WTC11 (cell line): Measurements from ENCODE around the gene CCSER1. TPM values are rescaled to one million over a fixed set of nuclear protein-coding genes. Genes with fewer than 3 reads are reported as not detected.

Source experiments
- ATAC-seq: fragments of 200-7000 bp; cut with Tn5 transposase; 2 replicates; pipeline ENCODE4 v1.10.0; 2021; ENCODE audit warnings: mild to moderate bottlenecking, moderate library complexity
- CTCF ChIA-PET: fragments of 300-600 bp; sonication (Branson Sonifier 250); formaldehyde crosslinking; loops from one replicate; lab custom pipeline; 2021; ENCODE audit warnings: antibody characterized with exemption; lab: Charles Lee
- POLR2A ChIA-PET: fragments of 350-600 bp; sonication (Branson Sonifier 250); formaldehyde crosslinking; loops from one replicate; lab custom pipeline; 2021; ENCODE audit warnings: antibody characterized with exemption; lab: Charles Lee
- DNase-seq: peaks from one replicate; pipeline ENCODE4 v3.0.0; 2021; ENCODE audit warnings: low spot score
- H3K27ac Mint-ChIP-seq: 2 replicates; pipeline ENCODE4 v1.8.0; 2021; ENCODE audit warnings: mixed read lengths
- H3K27me3 Mint-ChIP-seq: 2 replicates; pipeline ENCODE4 v1.8.0; 2021; ENCODE audit warnings: low read depth, mild to moderate bottlenecking, moderate library complexity, mixed read lengths
- H3K36me3 Mint-ChIP-seq: 2 replicates; pipeline ENCODE4 v1.8.0; 2021; ENCODE audit warnings: mixed read lengths
- H3K4me1 Mint-ChIP-seq: 2 replicates; pipeline ENCODE4 v1.8.0; 2022; ENCODE audit warnings: mixed read lengths
- H3K4me3 Mint-ChIP-seq: 2 replicates; pipeline ENCODE4 v1.8.0; 2021; ENCODE audit warnings: mild to moderate bottlenecking, moderate library complexity, mixed read lengths
- H3K9me3 Mint-ChIP-seq: 2 replicates; pipeline ENCODE4 v1.8.0; 2021; ENCODE audit warnings: mixed read lengths
- CREB1 ChIP-seq: sonication (generic); formaldehyde crosslinking; IDR thresholded peaks from 2 replicates; pipeline ENCODE4 v1.8.0; 2023; ENCODE audit warnings: mild to moderate bottlenecking, missing genetic modification reagents
- CREM ChIP-seq: sonication (generic); formaldehyde crosslinking; IDR thresholded peaks from 2 replicates; pipeline ENCODE4 v1.8.1; 2022; ENCODE audit warnings: mild to moderate bottlenecking, missing genetic modification reagents, moderate library complexity
- CTCF ChIP-seq: fragments of 200-600 bp; IDR thresholded peaks from 2 replicates; pipeline ENCODE4 v1.8.0; 2022; ENCODE audit warnings: antibody characterized with exemption
- E2F5 ChIP-seq: sonication (generic); formaldehyde crosslinking; IDR thresholded peaks from 2 replicates; pipeline ENCODE4 v1.8.1; 2022; ENCODE audit warnings: mild to moderate bottlenecking, moderate library complexity, missing genetic modification reagents
- ELF4 ChIP-seq: sonication (generic); formaldehyde crosslinking; IDR thresholded peaks from 2 replicates; pipeline ENCODE4 v1.8.1; 2022; ENCODE audit warnings: low read depth, mild to moderate bottlenecking, moderate library complexity, missing genetic modification reagents
- EMX1 ChIP-seq: fragments of 250-450 bp; sonication (Bioruptor Pico); IDR thresholded peaks from 2 replicates; pipeline ENCODE4 v1.8.0; 2021; ENCODE audit warnings: mild to moderate bottlenecking
- FOXJ3 ChIP-seq: sonication (generic); formaldehyde crosslinking; IDR thresholded peaks from 2 replicates; pipeline ENCODE4 v1.9.0; 2021; ENCODE audit warnings: missing genetic modification reagents, mild to moderate bottlenecking, borderline replicate concordance
- FOXP4 ChIP-seq: sonication (generic); formaldehyde crosslinking; IDR thresholded peaks from 2 replicates; pipeline ENCODE4 v1.8.0; 2022; ENCODE audit warnings: mild to moderate bottlenecking, missing genetic modification reagents
- IRF2 ChIP-seq: sonication (generic); formaldehyde crosslinking; IDR thresholded peaks from 2 replicates; pipeline ENCODE4 v1.8.0; 2022; ENCODE audit warnings: low read depth, missing genetic modification reagents, borderline replicate concordance
- JAZF1 ChIP-seq: fragments of 250-450 bp; sonication (Bioruptor Pico); IDR thresholded peaks from 2 replicates; pipeline ENCODE4 v1.9.0; 2021; ENCODE audit warnings: moderate library complexity, mild to moderate bottlenecking, inconsistent platforms
- NFATC4 ChIP-seq: fragments of 250-450 bp; sonication (Bioruptor Pico); IDR thresholded peaks from 2 replicates; pipeline ENCODE4 v1.9.0; 2021; ENCODE audit warnings: mild to moderate bottlenecking
- PREB ChIP-seq: sonication (generic); formaldehyde crosslinking; IDR thresholded peaks from 2 replicates; pipeline ENCODE4 v1.8.1; 2022; ENCODE audit warnings: mild to moderate bottlenecking, missing genetic modification reagents, moderate library complexity, borderline replicate concordance
- TEAD1 ChIP-seq: sonication (generic); formaldehyde crosslinking; IDR thresholded peaks from 2 replicates; pipeline ENCODE4 v1.8.0; 2022; ENCODE audit warnings: mild to moderate bottlenecking, missing genetic modification reagents
- ZBTB21 ChIP-seq: sonication (generic); formaldehyde crosslinking; IDR thresholded peaks from 2 replicates; pipeline ENCODE4 v1.8.1; 2023; ENCODE audit warnings: mild to moderate bottlenecking, missing genetic modification reagents, borderline replicate concordance
- ZMAT4 ChIP-seq: fragments of 250-450 bp; sonication (Bioruptor Pico); IDR thresholded peaks from 2 replicates; pipeline ENCODE4 v1.9.0; 2021; ENCODE audit warnings: mild to moderate bottlenecking
- ZNF317 ChIP-seq: sonication (generic); formaldehyde crosslinking; IDR thresholded peaks from 2 replicates; pipeline ENCODE4 v1.8.1; 2023; ENCODE audit warnings: low read depth, mild to moderate bottlenecking, moderate library complexity, missing genetic modification reagents, borderline replicate concordance
- ZNF423 ChIP-seq: fragments of 250-450 bp; sonication (Bioruptor Pico); IDR thresholded peaks from 2 replicates; pipeline ENCODE4 v2.1.2; 2022; ENCODE audit warnings: mild to moderate bottlenecking, moderate library complexity
- ZNF512 ChIP-seq: sonication (generic); formaldehyde crosslinking; IDR thresholded peaks from 2 replicates; pipeline ENCODE4 v1.8.1; 2022; ENCODE audit warnings: missing genetic modification reagents, borderline replicate concordance
- total RNA-seq: library from RNA; stranded (reverse); gene quantifications from 3 replicates; pipeline ENCODE4 v1.2.3, GENCODE V29; 2021

Gene CCSER1
- total RNA-seq, 1 experiment from 2014 or later = 0.87 TPM

- Mint-ChIP-seq H3K27me3 (no peaks in the 10 kb centered on the region), H3K27ac (no peak overlapping the region), H3K9me3 (peaks cover 7% of the 10 kb centered on the region), H3K4me3 (no peak overlapping the region), H3K4me1 (peaks cover 16% of the 10 kb centered on the region), H3K36me3 (no peaks in the 10 kb centered on the region)
- ATAC-seq = no peak
- CTCF ChIA-PET = no interaction called here
- no peak for DNase-seq
- POLR2A ChIA-PET = no interaction called here
- TF ChIP-seq EMX1 (CRISPR knock-in tag) (no peak), TEAD1 (no peak), ELF4 (CRISPR knock-in tag) (no peak)
Measured at GRCh38 chr4:91015861-91016260, 888.7 kb downstream of the CCSER1 start.

- Mint-ChIP-seq H3K4me1 (peaks cover 16% of the 10 kb centered on the region), H3K9me3 (peaks cover 12% of the 10 kb centered on the region), H3K27me3 (no peaks in the 10 kb centered on the region), H3K36me3 (no peaks in the 10 kb centered on the region), H3K27ac (peak overlapping the region; percentile 72; the same call in 1 of the 2 replicates), H3K4me3 (no peak overlapping the region)
- TF ChIP-seq PREB (CRISPR knock-in tag) (no peak), ZBTB21 (no peak), FOXP4 (CRISPR knock-in tag) (no peak), TEAD1 (no peak), CREB1 (CRISPR knock-in tag) (no peak), ZNF317 (no peak), FOXJ3 (CRISPR knock-in tag) (no peak), IRF2 (CRISPR knock-in tag) (no peak), CTCF (no peak), JAZF1 (CRISPR knock-in tag) (no peak)
- ChIA-PET CTCF (no interaction called here), POLR2A (interaction anchor here (0.6 kb wide), 1 partner anchor 168 kb away, joined by 7 read pairs; no protein-coding TSS in a partner anchor)
- no peak for DNase-seq
- ATAC-seq = no peak
Measured at GRCh38 chr4:91019513-91019912, 892.3 kb downstream of the CCSER1 start.

GRCh38 chr4:91025241-91026148, 898.3 kb downstream of the CCSER1 start:
- POLR2A ChIA-PET = no interaction called here
- ATAC-seq = peak; percentile 65
- DNase-seq = no peak
- CTCF ChIA-PET = no interaction called here
- Mint-ChIP-seq H3K27me3 (no peaks in the 10 kb centered on the region), H3K4me1 (peaks cover 9% of the 10 kb centered on the region), H3K4me3 (no peak overlapping the region), H3K9me3 (peaks cover 5% of the 10 kb centered on the region; the same call in 1 of the 2 replicates), H3K27ac (peak overlapping the region; percentile 28; the same call in 1 of the 2 replicates), H3K36me3 (no peaks in the 10 kb centered on the region)
- TF ChIP-seq CTCF = no peak
- TF ChIP-seq CREM = no peak
- TF ChIP-seq ZMAT4 (CRISPR knock-in tag) = no peak
- no peak for TF ChIP-seq EMX1 (CRISPR knock-in tag)
- no peak for TF ChIP-seq ZNF512
- TF ChIP-seq ZNF423 = no peak
- TF ChIP-seq FOXP4 (CRISPR knock-in tag) = no peak
- TF ChIP-seq NFATC4 (CRISPR knock-in tag) = no peak
- TF ChIP-seq E2F5 = no peak
